Dendritic cell treated with granulocyte-macrophage colony-stimulating factor and Interleukin-4, amounts not matched to agents 40 ng/mL and 50 ng/mL, for 4 days (primary cell): ENCODE results near the gene CST11.

Experiments
- H3K27ac Mint-ChIP-seq: one replicate; pipeline ENCODE4 v1.8.0; 2022; ENCODE audit warnings: mild to moderate bottlenecking, mixed read lengths
- H3K27me3 Mint-ChIP-seq: one replicate; pipeline ENCODE4 v1.8.0; 2022; ENCODE audit warnings: mild to moderate bottlenecking, mixed read lengths
- H3K36me3 Mint-ChIP-seq: one replicate; pipeline ENCODE4 v1.8.0; 2022; ENCODE audit warnings: low read depth, mixed read lengths
- H3K4me1 Mint-ChIP-seq: one replicate; pipeline ENCODE4 v1.8.0; 2022; ENCODE audit warnings: low read depth, mixed read lengths
- H3K4me3 Mint-ChIP-seq: one replicate; pipeline ENCODE4 v1.8.0; 2022; ENCODE audit warnings: mild to moderate bottlenecking, moderate library complexity, mixed read lengths
- H3K9me3 Mint-ChIP-seq: one replicate; pipeline ENCODE4 v1.8.0; 2022; ENCODE audit warnings: mixed read lengths
- intact Hi-C: fragments of 100-400 bp; cut with micrococcal nuclease; formaldehyde crosslinking; loops from one replicate; pipeline ENCODE4 v1.15.0; 2022

CST11 gene, protein sequence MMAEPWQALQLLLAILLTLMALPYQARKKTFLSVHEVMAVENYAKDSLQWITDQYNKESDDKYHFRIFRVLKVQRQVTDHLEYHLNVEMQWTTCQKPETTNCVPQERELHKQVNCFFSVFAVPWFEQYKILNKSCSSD

DNA sequence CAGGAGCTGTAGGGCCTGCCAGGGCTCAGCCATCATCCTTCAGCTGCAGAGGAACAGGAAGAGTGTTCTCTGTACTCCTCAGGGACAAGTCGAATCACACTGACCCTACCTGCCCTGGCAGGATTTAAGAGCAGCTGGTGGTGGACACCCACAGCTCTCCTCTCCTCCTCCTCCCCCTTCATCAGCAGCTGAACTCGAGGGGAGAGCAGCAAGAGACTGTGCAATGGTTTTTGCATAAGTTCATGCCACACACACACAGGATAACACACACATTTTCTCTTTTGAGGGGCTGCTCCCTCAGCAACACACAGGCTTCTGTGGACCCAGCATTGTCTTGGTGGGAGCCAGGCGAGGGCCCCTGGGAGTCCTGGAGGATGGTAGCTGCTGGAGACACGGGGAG lies at the start of gene CST11:
TSS of gene CST11 (minus strand) at position 101 of the 400 bp plus-strand sequence. CDS start at position 36, 65 bp downstream.
- Mint-ChIP-seq H3K27ac (no peak within 1 kb of the TSS), H3K4me1 (peaks cover 6% of the 10 kb centered on the region), H3K27me3 (peaks cover 12% of the 10 kb centered on the region), H3K36me3 (no peaks in the 10 kb centered on the region), H3K4me3 (no peak within 1 kb of the TSS), H3K9me3 (no peaks in the 10 kb centered on the region)
- intact Hi-C loops: no loop called here

DNA sequence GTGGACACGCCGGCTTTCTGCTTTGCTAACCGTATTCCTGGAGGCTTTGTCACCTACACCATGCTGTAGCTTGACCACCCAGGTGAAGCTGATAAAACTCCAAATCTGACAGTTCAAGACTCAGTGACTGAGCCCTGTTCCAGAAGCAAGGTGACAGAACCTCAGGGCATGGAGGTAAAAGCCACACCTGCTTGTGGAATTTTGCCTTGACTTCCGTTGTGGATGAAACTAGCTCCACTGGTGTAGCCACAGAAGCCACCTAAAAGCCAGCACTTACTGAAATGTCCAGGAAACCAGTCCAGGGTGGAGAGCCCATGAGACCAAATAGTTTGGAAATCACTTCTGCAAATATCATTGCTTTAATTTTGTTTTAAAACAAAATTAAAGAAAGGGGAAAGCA lies 49.2 kb upstream of the CST11 start:
- Mint-ChIP-seq H3K9me3 (no peaks in the 10 kb centered on the region), H3K36me3 (no peaks in the 10 kb centered on the region), H3K27me3 (peaks cover 4% of the 10 kb centered on the region), H3K4me1 (no peaks in the 10 kb centered on the region), H3K27ac (no peak overlapping the region), H3K4me3 (no peak overlapping the region)
- intact Hi-C loops: no loop called here

DNA sequence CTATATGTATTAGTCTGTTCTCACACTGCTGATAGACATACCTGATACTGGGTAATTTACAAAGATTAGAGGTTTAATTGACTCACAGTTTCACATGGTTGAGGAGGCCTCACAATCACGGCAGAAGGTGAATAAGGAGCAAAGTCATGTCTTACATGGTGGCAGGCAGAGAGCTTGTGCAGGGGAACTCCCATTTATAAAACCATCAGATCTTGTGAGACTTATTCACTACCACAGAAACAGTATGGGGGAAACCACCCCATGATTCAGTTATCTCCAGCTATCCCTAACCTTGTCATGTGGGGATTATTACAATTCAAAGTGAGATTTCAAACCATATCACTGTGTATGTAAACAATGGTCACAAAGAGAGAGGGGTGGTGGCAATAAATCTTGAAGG lies 44.9 kb upstream of the CST11 start:
- H3K4me3 Mint-ChIP-seq: no peak overlapping the region
- H3K36me3 Mint-ChIP-seq: no peaks in the 10 kb centered on the region
- H3K4me1 Mint-ChIP-seq: no peaks in the 10 kb centered on the region
- intact Hi-C loops: no loop called here
- H3K9me3 Mint-ChIP-seq: no peaks in the 10 kb centered on the region
- H3K27ac Mint-ChIP-seq: no peak overlapping the region
- H3K27me3 Mint-ChIP-seq: no peaks in the 10 kb centered on the region

DNA sequence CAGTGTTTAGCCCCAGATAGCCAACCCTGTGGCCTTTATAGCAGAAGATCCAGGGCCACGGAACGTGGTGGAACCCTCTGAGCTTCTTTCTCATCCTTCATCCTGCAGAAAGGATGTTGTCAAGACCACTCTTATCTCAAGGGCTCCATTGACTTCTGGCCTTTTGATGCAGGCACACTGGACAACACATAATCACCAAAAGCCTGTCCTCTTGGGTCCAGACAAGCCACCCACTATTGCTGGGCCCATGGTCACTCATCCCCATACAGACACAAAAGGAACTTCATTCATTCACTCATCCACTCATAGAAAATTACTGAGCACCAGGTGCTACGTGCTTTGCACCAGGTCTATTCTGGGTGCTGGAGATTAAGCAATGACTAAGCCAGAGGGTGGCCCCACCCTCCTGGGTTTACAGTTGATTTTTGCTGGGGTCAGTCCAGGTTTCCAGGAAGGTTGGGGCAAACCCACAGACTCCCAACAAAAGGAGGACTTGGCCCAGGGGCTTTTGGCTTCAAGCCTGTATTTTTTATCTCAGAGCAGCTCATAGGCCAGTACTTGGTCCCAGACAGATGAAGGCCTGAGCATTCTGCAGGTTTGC lies 40.6 kb upstream of the CST11 start:
- Mint-ChIP-seq H3K4me3 (no peak overlapping the region), H3K4me1 (no peaks in the 10 kb centered on the region), H3K27ac (no peak overlapping the region), H3K9me3 (no peaks in the 10 kb centered on the region), H3K36me3 (no peaks in the 10 kb centered on the region), H3K27me3 (no peaks in the 10 kb centered on the region)
- intact Hi-C loops: no loop called here

DNA sequence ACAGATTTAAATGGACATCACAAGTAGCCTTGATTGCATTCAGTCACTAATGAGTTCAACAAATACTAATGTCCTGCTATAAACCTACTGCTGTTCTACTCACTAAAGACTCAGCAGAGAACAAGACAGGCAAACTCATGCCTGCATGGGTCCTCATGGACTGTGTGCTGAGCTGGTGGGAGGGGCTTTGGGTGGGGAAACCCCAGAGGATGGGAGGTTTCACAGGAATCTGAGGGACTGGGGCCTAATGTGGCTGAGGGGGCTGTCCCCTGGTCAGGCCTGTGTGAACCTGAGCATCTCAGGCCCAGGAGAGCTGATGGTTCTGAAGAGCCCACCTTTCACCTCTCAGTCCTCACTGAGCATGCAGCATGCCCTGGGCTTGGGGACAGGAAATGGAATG lies 39.6 kb upstream of the CST11 start:
- H3K36me3 Mint-ChIP-seq: no peaks in the 10 kb centered on the region
- H3K4me3 Mint-ChIP-seq: no peak overlapping the region
- H3K27ac Mint-ChIP-seq: no peak overlapping the region
- intact Hi-C loops: no loop called here
- H3K27me3 Mint-ChIP-seq: no peaks in the 10 kb centered on the region
- no peaks in the 10 kb centered on the region for H3K9me3 Mint-ChIP-seq
- H3K4me1 Mint-ChIP-seq: no peaks in the 10 kb centered on the region

DNA sequence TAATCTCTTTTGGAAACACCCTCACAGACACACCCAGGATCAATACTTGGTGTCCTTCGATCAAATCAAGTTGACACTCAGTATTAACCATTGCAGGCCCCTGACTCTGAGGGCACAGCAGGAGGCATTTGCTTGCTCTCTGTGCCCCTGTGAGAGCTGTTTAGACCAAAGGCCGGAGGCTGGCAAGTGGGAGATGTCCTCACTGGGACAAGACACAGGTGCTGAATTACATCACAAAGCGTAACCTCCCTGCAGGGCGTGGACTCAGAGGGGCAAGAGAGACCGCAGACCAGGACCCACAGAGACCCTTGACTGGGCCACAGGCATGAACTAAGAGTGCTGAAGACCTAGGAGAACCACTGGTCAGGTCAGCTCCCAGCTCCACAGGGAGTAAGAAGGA lies 38.1 kb upstream of the CST11 start, which contains the start of gene CST8:
TSS of gene CST8 (plus strand) at position 301 of the 400 bp plus-strand sequence. CDS start 551 bp downstream, outside the sequence.
- no peak within 1 kb of the TSS for H3K27ac Mint-ChIP-seq
- H3K36me3 Mint-ChIP-seq: no peaks in the 10 kb centered on the region

DNA sequence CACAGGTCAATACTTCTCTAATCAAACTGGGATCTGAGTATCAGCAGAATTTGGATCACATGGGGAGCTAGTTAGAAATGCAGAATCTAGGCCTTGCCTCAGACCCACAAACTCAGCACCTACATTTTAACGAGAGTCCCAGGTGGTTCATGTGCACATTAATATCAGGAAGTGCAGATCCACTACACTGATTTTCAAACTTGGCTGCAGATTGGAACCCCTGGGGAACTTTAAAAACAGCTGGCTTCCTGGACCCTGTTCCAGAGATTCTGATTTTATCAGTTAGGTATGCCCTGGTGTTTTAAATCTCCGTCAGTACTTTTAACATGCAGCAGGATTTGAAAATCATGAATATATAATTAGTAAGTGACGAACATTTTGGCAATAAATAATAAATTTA lies 36.3 kb upstream of the CST11 start:
- Mint-ChIP-seq H3K9me3 (no peaks in the 10 kb centered on the region), H3K27ac (no peak overlapping the region)
- intact Hi-C loops: no loop called here

More for the DNA sequence above, 38.1 kb upstream of the CST11 start, which contains the start of gene CST8:
- H3K4me3 Mint-ChIP-seq: no peak within 1 kb of the TSS
- H3K4me1 Mint-ChIP-seq: no peaks in the 10 kb centered on the region
- H3K9me3 Mint-ChIP-seq: no peaks in the 10 kb centered on the region
- intact Hi-C loops: no loop called here
- no peaks in the 10 kb centered on the region for H3K27me3 Mint-ChIP-seq

DNA sequence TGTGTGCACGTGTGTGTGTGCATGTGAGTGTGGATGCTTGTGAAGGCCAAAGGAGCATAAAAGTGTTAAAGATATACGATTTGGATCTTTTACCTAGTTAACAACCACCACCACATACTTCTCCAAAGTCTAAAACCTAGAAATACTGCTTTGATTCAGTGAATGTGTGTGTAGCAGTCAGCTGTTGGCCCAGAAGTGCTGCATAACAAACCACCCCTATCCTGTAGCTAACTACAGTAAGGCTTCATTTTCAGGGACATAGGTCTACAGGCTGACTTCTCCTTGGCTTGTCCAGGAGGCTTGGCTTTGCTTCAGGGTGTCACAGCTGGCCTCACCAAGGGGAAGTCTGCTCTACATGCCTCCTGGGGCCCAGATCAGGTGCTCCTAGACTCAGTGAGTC lies 35.8 kb upstream of the CST11 start:
- intact Hi-C loops: no loop called here
- H3K9me3 Mint-ChIP-seq: no peaks in the 10 kb centered on the region
- H3K27ac Mint-ChIP-seq: no peak overlapping the region
- H3K27me3 Mint-ChIP-seq: no peaks in the 10 kb centered on the region
- no peaks in the 10 kb centered on the region for H3K36me3 Mint-ChIP-seq
- H3K4me3 Mint-ChIP-seq: no peak overlapping the region
- no peaks in the 10 kb centered on the region for H3K4me1 Mint-ChIP-seq

More for the DNA sequence above, 36.3 kb upstream of the CST11 start:
- Mint-ChIP-seq H3K4me1 (no peaks in the 10 kb centered on the region), H3K4me3 (no peak overlapping the region), H3K36me3 (no peaks in the 10 kb centered on the region), H3K27me3 (no peaks in the 10 kb centered on the region)

DNA sequence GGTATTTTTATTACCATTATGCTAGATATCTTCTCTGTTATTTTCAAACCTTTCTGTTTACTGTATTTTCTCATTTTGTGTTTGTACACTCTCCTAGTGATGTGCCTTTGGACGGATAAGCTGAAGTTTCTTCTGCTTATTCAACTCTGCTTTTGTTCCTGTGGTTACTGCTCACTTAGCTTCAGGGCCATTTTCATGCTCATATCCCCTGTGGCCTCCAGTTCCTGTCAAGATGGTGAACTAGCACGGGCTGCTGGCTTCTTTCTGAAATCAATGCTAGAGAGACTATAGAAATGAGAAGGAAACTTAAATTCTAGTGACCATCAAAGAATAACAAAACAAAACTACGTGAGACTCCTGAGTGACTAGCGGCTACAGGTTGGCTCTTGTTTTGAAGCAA lies 31.4 kb upstream of the CST11 start:
- H3K4me1 Mint-ChIP-seq: no peaks in the 10 kb centered on the region
- no peaks in the 10 kb centered on the region for H3K9me3 Mint-ChIP-seq
- H3K4me3 Mint-ChIP-seq: no peak overlapping the region
- no peaks in the 10 kb centered on the region for H3K27me3 Mint-ChIP-seq
- intact Hi-C loops: no loop called here
- H3K36me3 Mint-ChIP-seq: no peaks in the 10 kb centered on the region
- no peak overlapping the region for H3K27ac Mint-ChIP-seq

DNA sequence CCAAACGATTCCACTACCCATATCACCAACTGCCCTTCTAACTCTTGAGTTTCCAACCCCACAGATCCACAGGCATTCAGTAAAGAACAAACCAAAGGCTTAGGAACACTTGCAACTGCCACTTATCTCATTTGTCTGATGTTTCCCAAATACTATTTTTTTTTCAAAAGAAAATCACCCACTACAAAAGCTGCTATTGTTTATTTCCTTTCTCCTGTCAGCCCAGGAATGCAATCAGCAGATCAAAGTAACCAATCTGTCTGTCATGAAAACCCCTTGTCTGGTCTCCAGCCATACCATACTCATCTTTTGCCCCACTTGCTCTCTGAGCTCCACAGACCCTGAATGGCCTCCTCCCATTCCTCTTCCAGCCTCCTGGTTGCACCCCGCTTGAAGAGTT lies 29.5 kb upstream of the CST11 start:
- no peaks in the 10 kb centered on the region for H3K27me3 Mint-ChIP-seq
- no peaks in the 10 kb centered on the region for H3K4me1 Mint-ChIP-seq
- no peaks in the 10 kb centered on the region for H3K9me3 Mint-ChIP-seq
- H3K27ac Mint-ChIP-seq: no peak overlapping the region
- intact Hi-C loops: no loop called here
- H3K4me3 Mint-ChIP-seq: no peak overlapping the region
- H3K36me3 Mint-ChIP-seq: no peaks in the 10 kb centered on the region

DNA sequence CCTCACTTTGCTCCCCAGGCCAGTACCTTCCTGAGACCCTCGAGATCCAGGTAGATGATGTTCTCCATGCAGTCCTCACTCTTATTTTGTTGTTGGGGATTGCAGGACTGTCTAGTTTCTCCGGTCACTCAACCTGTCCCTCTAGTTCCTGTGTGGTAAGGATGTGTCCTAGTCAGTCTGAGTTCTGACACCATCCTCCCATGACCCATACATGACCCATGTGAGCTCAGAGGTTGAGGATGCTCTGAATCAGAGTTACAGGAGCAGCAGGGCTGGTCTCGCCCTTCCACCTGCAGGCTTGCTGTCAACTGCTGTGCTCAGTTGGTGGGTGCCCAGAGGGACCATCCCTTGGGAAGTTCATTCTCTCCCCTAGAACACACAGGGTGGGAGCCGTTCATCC lies 26.4 kb upstream of the CST11 start:
- Mint-ChIP-seq H3K27me3 (no peaks in the 10 kb centered on the region), H3K4me3 (no peak overlapping the region), H3K36me3 (no peaks in the 10 kb centered on the region), H3K4me1 (no peaks in the 10 kb centered on the region), H3K9me3 (no peaks in the 10 kb centered on the region), H3K27ac (no peak overlapping the region)
- intact Hi-C loops: no loop called here

DNA sequence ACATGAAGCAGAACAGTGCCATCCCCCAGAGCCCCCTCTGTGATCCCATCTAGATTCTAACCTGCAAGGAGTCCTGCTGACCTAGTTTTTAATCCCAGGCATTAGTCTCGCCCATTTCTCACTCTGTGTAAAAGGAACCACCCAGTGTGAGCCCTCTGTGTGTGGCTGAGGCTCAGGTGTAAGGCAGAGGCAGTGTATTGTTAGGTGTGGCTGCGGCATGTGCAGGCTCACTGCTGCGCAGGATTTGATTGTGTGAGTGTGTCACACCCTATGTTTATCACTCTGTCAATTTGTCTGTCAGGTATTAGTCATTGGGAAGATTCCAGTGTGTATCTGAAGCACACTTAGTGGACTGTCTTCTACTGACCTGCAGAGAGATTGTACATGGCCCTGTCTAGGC lies 24.5 kb upstream of the CST11 start:
- Mint-ChIP-seq H3K36me3 (no peaks in the 10 kb centered on the region), H3K27me3 (peaks cover 1% of the 10 kb centered on the region), H3K4me1 (no peaks in the 10 kb centered on the region), H3K27ac (no peak overlapping the region), H3K4me3 (no peak overlapping the region), H3K9me3 (no peaks in the 10 kb centered on the region)
- intact Hi-C loops: no loop called here

DNA sequence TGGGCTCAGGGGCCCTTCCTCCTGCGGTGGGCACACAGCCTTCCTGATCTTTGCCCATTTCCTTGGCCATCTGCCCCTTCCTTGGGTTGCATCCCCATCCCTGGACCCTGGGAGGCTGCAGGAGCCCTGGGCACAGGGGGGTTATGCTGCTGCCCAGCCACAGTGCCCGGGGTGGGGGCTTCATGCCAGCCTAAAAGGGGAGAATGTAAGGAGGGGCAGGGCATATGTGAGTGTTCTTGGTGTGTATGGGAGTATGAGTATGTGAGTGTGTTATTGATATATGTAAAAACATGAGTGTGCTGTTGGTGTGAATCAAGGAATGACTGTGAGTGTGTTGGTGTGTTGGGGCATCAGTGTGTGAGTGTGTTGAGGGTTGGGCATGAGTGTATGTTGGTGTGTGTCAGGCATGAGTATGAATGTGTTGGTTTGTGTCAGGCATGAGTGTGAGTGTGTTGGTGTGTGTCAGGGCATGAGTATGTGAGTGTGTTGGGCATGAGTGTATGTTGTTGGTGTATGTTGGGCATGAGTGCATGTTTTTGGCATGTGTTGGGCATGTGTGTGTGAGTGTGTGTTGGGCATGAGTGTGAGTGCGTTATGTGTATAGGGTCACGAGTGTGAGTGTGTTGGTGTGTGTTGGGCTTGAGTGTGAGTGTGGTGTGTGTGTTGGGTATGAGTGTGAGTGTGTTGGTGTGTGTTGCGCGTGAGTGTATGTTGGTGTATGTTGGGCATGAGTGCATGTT lies 23.5 kb upstream of the CST11 start:
- H3K9me3 Mint-ChIP-seq: no peaks in the 10 kb centered on the region
- H3K36me3 Mint-ChIP-seq: no peaks in the 10 kb centered on the region
- intact Hi-C loops: no loop called here
- H3K4me3 Mint-ChIP-seq: no peak overlapping the region
- peaks cover 1% of the 10 kb centered on the region for H3K27me3 Mint-ChIP-seq
- no peaks in the 10 kb centered on the region for H3K4me1 Mint-ChIP-seq
- H3K27ac Mint-ChIP-seq: no peak overlapping the region

DNA sequence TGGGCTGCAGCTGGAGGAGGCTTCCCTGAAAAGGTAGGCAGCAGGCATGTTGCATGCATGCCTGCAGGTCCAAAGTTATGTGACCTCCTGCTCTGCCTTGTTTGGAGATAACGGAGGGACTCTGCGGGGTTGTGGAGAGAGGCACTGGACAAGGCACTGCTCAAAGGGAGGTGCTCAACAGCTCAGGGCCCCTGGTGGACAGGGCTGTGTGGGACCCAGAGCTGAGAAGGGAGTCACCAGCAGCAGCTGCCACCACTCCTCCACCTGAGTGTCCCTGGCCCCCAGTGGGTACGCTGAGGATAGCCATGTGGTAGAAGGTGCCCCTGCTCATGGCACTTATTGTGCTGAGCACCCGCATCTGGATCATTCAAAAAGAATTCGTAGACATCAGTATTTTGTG lies 22.7 kb upstream of the CST11 start:
- Mint-ChIP-seq H3K4me1 (no peaks in the 10 kb centered on the region), H3K27me3 (peaks cover 1% of the 10 kb centered on the region), H3K27ac (no peak overlapping the region), H3K36me3 (no peaks in the 10 kb centered on the region), H3K9me3 (no peaks in the 10 kb centered on the region), H3K4me3 (no peak overlapping the region)
- intact Hi-C loops: no loop called here
